Fibroblast of the aortic adventitia (primary cell): ENCODE data around the gene IL31RA. TPM values are rescaled to one million over a fixed set of nuclear protein-coding genes. Genes with fewer than 3 reads are reported as not detected.
A peak's percentile ranks its signal among the peaks of the same experiment; 100 is the strongest.
"Not testable (repeated sequence)": the region's sequence is repeated elsewhere in the genome, so short reads cannot be mapped to it uniquely, and the experiment has no call there.

Experiments
- DNase-seq: peaks from one replicate; pipeline ENCODE4 v3.0.0-alpha.2; 2010; ENCODE audit warnings: low read depth
- H3K4me3 ChIP-seq: 2 replicates; pipeline ENCODE4 v1.5.1; 2011; ENCODE audit warnings: low read depth, mild to moderate bottlenecking, control low read depth, low read length, moderate library complexity
- total RNA-seq: library from RNA; depleted of rRNA; stranded (reverse); fragments of >200 nt; gene quantifications from 2 replicates; pipeline ENCODE4 v1.2.3, GENCODE V29; 2012; ENCODE audit warnings: low replicate concordance
- TF ChIP-seq, protein P1 (sequence below): IDR thresholded peaks from 2 replicates; pipeline ENCODE4 v1.5.1; 2011; ENCODE audit warnings: mild to moderate bottlenecking, low read length, control low read depth, inconsistent platforms; ENCODE audit not compliant: insufficient read depth

The IL31RA gene
- 0.72 and 0.74 TPM in 2 replicates for total RNA-seq

DNA sequence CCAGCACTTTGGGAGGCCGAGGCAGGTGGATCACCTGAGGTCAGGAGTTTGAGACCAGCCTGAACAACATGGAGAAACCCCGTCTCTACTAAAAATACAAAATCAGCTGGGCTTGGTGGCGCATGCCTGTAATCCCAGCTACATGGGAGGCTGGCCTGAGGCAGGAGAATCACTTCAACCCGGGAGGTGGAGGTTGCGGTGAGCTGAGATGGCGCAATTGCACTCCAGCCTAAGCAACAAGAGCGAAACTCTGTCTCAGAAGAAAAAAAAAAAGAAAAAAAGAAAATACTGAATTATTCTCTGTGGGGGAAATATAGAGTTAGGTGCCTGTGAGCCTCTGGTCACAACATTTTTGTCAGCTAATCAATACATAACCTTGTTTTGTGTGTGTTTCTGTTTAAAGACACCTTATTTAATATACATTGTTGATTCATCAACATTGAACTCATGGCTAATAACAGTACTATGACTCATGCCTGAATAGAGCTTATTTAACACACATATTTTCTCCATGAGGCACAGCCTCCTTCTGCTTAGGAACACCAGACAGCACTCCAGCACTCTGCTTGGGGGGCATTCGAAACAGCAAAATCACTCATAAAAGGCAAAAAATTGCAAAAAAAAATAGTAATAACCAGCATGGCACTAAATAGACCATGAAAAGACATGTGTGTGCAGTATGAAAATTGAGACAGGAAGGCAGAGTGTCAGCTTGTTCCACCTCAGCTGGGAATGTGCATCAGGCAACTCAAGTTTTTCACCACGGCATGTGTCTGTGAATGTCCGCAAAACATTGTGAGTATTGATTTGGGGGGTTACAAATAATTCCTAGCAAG lies at the start of gene IL31RA:
TSS of gene IL31RA (plus strand) at position 519 of the 836 bp plus-strand sequence. CDS start at position 733, 214 bp downstream.
- DNase-seq = peak; percentile 75
- TF ChIP-seq, protein P1, sequence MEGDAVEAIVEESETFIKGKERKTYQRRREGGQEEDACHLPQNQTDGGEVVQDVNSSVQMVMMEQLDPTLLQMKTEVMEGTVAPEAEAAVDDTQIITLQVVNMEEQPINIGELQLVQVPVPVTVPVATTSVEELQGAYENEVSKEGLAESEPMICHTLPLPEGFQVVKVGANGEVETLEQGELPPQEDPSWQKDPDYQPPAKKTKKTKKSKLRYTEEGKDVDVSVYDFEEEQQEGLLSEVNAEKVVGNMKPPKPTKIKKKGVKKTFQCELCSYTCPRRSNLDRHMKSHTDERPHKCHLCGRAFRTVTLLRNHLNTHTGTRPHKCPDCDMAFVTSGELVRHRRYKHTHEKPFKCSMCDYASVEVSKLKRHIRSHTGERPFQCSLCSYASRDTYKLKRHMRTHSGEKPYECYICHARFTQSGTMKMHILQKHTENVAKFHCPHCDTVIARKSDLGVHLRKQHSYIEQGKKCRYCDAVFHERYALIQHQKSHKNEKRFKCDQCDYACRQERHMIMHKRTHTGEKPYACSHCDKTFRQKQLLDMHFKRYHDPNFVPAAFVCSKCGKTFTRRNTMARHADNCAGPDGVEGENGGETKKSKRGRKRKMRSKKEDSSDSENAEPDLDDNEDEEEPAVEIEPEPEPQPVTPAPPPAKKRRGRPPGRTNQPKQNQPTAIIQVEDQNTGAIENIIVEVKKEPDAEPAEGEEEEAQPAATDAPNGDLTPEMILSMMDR = no peak
- H3K4me3 ChIP-seq = no peak within 1 kb of the TSS

- H3K4me3 ChIP-seq, DNase-seq: not testable (repeated sequence)
Measured at GRCh38 chr5:55808814-55809213, 42.3 kb upstream of the IL31RA start.

- not testable (repeated sequence) for DNase-seq, H3K4me3 ChIP-seq
Measured at GRCh38 chr5:55815939-55816338, 35.2 kb upstream of the IL31RA start.

GRCh38 chr5:55816342-55816741 lies 34.8 kb upstream of the IL31RA start:
- TF ChIP-seq, protein P1 = no peak
- H3K4me3 ChIP-seq = no peak overlapping the region
- DNase-seq = peak; percentile 81

DNA sequence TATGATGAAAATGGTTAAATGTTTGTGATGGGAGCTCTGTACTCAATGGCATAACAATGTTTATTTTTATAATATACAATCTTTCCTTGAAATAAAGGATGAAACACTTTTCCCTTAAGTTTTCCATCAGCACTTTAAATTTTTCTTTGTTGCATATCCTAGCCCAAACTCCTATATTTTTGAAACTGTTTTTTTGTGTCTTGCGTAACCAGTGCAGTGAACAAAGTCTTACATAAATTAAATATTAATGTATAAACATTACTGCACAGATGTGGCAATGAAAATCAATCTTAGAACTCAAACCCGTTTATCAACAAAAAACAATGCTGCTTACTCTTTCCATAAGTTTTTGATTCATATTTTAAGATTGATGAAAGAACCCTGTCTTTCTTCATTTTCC lies 34.1 kb upstream of the IL31RA start:
- TF ChIP-seq, protein P1 = no peak
- no peak overlapping the region for H3K4me3 ChIP-seq
- peak; percentile 7 for DNase-seq

DNA sequence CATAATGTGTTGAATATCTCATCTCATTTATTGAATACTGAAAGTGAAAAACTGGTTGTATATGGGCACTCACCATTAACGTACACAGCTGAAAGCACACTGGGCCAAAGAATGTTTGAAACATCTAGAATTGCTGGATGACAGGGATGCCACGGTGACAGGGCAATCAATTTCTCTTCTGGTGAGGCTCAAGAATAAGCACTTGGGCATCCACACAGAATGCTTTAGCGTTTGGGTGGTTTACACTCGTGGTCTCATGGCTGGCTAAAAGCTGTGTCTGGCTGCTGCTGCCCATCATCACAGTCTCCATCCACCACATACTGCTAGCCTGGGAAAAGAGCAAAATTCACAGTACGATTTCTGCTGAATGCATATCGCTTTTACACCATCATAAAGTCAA lies 30.7 kb upstream of the IL31RA start:
- DNase-seq = no peak
- TF ChIP-seq, protein P1 = no peak
- H3K4me3 ChIP-seq = no peak overlapping the region

GRCh38 chr5:55821731-55822512 lies 29.2 kb upstream of the IL31RA start:
- DNase-seq = no peak
- H3K4me3 ChIP-seq = peak overlapping the region; percentile 47
- TF ChIP-seq, protein P1 = no peak
